Adrenal gland (tissue), 5 donors: ENCODE data around the gene FBXL14.

Source experiments
- CTCF ChIP-seq, 6 experiments: fragments of 450-650 bp in 4 of 6; fragments of 200-600 bp in 2 of 6; sonication (generic) in 1 of 6; IDR thresholded peaks; 1 replicate in 5 of 6; 2 replicates in 1 of 6; pipeline versions ENCODE4 v1.5.1 to v1.8.0; 2016 to 2021; ENCODE audit warnings: antibody characterized with exemption in 6 of 6, mild to moderate bottlenecking in 2 of 6, moderate library complexity in 1 of 6
- POLR2A ChIP-seq, 2 donors: fragments of 450-650 bp; IDR thresholded peaks; one replicate each; pipeline ENCODE4 v1.6.1; 2017; ENCODE audit warnings: antibody characterized with exemption in 2 of 2, mild to moderate bottlenecking in 2 of 2, moderate library complexity in 1 of 2
- donor health status: DM: no; HTN: no; CAD: no.

- TF ChIP-seq POLR2A (IDR thresholded peaks at IDR 0.05) (no peak), CTCF (IDR thresholded peaks at IDR 0.05) (peak in 1 of 6 experiments; percentile 5)
Measured at GRCh38 chr12:1630133-1630826, 35.9 kb upstream of the FBXL14 start.
